AG04450 (cell line): ENCODE results near the gene PTPRJ. TPM values are rescaled to one million over a fixed set of nuclear protein-coding genes. Genes with fewer than 3 reads are reported as not detected.

Experiments
- CTCF ChIA-PET: fragments of 300-600, 350-600 bp; formaldehyde crosslinking; extraction: SDS; loops from one replicate; lab custom pipeline; 2022; ENCODE audit warnings: antibody characterized with exemption, inconsistent platforms; lab: Charles Lee
- POLR2A ChIA-PET: fragments of 350-600 bp; formaldehyde crosslinking; extraction: SDS; loops from one replicate; lab custom pipeline; 2021; ENCODE audit warnings: antibody characterized with exemption, inconsistent platforms; lab: Yijun Ruan, JAX
- DNase-seq: peaks from one replicate; pipeline ENCODE4 v3.0.0-alpha.2; 2011; ENCODE audit warnings: low read depth, low spot score
- H3K27ac ChIP-seq: one replicate; pipeline ENCODE4 v1.5.1; 2012; ENCODE audit warnings: low read depth, low read length, control low read depth
- H3K27me3 ChIP-seq: one replicate; pipeline ENCODE4 v1.6.0; 2012; ENCODE audit warnings: low read length; ENCODE audit not compliant: control insufficient read depth, insufficient read depth
- H3K4me3 ChIP-seq: 2 replicates; pipeline ENCODE4 v1.5.1; 2011; ENCODE audit warnings: mild to moderate bottlenecking, low read depth, low read length, control low read depth
- H3K9me3 ChIP-seq: 2 replicates; pipeline ENCODE4 v1.5.1; 2012; ENCODE audit warnings: low read length; ENCODE audit not compliant: control insufficient read depth, insufficient read depth
- polyA plus RNA-seq: library from polyadenylated mRNA; depleted of rRNA; stranded (reverse); fragments of >200 nt; gene quantifications from 2 replicates; pipeline ENCODE4 v1.2.3, GENCODE V29; 2011
- TF ChIP-seq, protein P1 (sequence below): IDR thresholded peaks from 2 replicates; pipeline ENCODE4 v1.5.1; 2011; ENCODE audit warnings: low read depth, low read length, control low read depth, inconsistent platforms

The PTPRJ gene
- polyA plus RNA-seq, 1 experiment: 5.2 TPM

DNA sequence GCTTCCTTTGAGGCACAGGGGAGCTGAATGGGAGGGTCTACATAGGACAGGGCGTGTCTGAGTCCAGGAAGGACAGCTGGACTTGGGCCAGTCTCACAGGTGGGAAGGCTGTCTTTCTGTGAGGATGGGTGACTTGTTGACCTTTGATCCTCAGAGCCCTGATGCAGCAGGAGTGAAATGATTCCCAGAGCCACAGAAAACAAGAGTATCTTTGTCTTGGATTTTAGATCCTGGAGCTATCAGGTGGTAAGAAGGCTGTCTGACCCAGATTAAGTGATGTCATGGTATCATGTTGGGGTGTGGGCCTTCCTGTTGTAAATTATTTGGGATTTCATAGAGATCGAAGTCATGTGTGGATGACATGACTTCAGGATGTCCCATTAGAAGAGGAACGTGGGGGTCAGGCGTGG lies 15.0 kb downstream of the PTPRJ start:
- no peak overlapping the region for H3K4me3 ChIP-seq
- no peaks in the 10 kb centered on the region for H3K27me3 ChIP-seq
- CTCF ChIA-PET: no interaction called here
- TF ChIP-seq, protein P1, sequence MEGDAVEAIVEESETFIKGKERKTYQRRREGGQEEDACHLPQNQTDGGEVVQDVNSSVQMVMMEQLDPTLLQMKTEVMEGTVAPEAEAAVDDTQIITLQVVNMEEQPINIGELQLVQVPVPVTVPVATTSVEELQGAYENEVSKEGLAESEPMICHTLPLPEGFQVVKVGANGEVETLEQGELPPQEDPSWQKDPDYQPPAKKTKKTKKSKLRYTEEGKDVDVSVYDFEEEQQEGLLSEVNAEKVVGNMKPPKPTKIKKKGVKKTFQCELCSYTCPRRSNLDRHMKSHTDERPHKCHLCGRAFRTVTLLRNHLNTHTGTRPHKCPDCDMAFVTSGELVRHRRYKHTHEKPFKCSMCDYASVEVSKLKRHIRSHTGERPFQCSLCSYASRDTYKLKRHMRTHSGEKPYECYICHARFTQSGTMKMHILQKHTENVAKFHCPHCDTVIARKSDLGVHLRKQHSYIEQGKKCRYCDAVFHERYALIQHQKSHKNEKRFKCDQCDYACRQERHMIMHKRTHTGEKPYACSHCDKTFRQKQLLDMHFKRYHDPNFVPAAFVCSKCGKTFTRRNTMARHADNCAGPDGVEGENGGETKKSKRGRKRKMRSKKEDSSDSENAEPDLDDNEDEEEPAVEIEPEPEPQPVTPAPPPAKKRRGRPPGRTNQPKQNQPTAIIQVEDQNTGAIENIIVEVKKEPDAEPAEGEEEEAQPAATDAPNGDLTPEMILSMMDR: no peak
- no peak for DNase-seq
- no peaks in the 10 kb centered on the region for H3K9me3 ChIP-seq
- POLR2A ChIA-PET: no interaction called here
- H3K27ac ChIP-seq: no peak overlapping the region

DNA sequence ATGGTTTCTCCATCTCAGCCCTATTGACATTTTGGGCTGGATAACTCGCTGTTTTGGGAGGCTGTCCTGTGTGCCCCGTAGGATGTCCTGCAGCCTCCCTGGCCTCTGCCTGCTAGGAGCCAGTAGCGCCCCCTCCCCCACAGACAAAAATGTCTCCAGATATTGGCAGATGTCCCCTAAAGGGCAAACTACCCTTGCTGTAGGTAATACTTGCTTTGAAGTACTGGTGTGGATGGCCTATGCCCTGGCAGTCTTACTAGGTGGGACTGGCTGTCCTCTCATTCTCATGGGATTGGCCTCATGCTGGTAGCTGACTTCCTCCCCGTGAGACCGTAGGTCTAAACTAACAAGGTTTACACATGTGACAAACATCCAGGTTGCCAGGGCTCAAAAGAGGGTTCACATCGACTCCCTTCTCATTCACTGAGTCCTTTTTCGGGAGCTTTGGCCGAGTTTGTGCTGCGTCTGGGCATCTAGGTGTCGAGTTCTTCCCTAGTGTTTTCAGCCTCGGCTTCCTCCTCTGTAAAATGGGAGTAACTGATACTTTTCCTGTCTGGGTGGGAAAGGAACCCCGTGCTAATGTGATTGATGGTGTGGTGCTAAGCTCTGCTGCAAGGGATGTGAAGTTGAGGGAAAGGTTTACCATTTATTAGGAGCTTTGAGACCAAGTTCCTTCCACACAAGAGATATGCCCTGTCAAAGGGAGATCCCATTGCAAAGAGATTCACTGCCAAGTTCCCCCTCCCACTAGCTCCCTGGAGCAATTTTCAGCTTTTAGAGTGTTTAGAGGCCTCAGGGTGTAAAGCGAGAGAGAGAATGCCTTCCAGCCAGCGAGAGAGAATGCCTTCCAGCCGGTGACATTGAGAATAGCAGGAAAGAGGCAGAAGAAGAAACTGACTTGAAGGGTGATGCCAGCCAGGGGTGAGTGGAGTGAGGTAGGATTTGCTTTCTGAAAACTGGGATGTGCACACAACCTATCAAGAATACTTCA lies 17.0 kb downstream of the PTPRJ start:
- Histone ChIP-seq H3K4me3 (no peak overlapping the region), H3K27me3 (no peaks in the 10 kb centered on the region), H3K9me3 (no peaks in the 10 kb centered on the region), H3K27ac (no peak overlapping the region)
- ChIA-PET CTCF (interaction anchor here (0.8 to 1.6 kb wide), 2 partner anchors 18 to 63 kb away, joined by 3 to 4 read pairs; no protein-coding TSS in a partner anchor), POLR2A (no interaction called here)
- TF ChIP-seq, protein P1: no peak
- no peak for DNase-seq

DNA sequence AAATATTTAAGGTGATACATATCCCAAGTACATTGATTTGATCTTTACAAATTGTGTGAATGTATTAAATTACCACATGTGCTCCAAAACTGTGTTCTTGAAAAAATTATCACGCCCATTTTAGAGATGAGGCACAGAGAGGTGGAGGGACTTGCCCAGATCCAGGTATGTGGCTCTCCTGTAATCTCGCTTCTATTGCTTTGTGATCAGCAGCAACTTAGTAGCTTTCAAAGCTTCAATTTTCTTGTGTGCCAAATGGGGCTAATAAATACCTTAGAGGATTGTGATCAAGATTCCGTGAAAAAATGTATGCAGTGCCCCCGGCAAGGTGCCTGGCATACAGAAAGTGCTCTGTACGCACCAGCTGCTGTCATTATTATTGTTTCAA lies 18.0 kb downstream of the PTPRJ start:
- Histone ChIP-seq H3K4me3 (no peak overlapping the region), H3K9me3 (no peaks in the 10 kb centered on the region), H3K27me3 (no peaks in the 10 kb centered on the region), H3K27ac (no peak overlapping the region)
- POLR2A ChIA-PET: no interaction called here
- CTCF ChIA-PET: interaction anchor here (0.8 to 1.6 kb wide), 2 partner anchors 17 to 64 kb away, joined by 3 to 4 read pairs; no protein-coding TSS in a partner anchor
- TF ChIP-seq, protein P1: no peak
- DNase-seq: no peak

DNA sequence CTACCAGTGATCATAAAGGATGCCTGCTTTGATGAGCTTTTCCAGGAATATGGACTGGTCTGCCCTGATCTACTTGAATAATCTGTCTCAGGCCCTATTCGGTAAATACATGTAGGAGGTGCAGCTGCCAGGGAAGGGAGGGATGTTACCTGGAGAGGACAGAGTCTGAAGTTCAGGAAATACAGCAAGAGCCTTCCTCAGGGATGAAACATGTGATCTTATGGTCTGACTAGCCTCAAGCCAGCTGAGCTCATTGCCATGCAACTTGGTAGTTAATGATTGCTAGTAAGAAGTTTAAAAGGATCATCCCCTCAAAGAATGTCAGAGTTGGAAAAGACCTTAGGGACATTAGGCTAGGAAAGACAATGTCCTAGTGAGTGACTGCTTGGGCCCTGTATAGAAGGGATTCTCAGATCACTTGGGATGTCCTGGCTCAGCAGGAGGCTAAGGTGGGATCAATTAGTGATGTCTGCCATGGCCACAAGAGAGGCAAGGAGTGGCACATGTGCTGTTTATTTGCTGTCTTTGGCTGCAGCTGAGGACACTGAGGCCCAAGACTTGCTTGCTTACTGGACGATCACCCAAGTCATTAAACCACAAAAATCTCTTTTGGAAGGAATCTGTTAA lies 18.5 kb downstream of the PTPRJ start:
- POLR2A ChIA-PET: no interaction called here
- Histone ChIP-seq H3K27me3 (no peaks in the 10 kb centered on the region), H3K9me3 (no peaks in the 10 kb centered on the region), H3K27ac (no peak overlapping the region), H3K4me3 (no peak overlapping the region)
- CTCF ChIA-PET: interaction anchor here (1.6 kb wide), 1 partner anchor 64 kb away, joined by 4 read pairs; no protein-coding TSS in a partner anchor
- TF ChIP-seq, protein P1: no peak
- no peak for DNase-seq
